CD4-positive, alpha-beta T cell treated with Interleukin-21 for 1 hour (primary cell): Measurements from ENCODE around the gene TYRP1.

Source experiments
- DNase-seq: peaks from one replicate; pipeline ENCODE4 v3.0.0-alpha.2; 2020

TYRP1 gene

DNA sequence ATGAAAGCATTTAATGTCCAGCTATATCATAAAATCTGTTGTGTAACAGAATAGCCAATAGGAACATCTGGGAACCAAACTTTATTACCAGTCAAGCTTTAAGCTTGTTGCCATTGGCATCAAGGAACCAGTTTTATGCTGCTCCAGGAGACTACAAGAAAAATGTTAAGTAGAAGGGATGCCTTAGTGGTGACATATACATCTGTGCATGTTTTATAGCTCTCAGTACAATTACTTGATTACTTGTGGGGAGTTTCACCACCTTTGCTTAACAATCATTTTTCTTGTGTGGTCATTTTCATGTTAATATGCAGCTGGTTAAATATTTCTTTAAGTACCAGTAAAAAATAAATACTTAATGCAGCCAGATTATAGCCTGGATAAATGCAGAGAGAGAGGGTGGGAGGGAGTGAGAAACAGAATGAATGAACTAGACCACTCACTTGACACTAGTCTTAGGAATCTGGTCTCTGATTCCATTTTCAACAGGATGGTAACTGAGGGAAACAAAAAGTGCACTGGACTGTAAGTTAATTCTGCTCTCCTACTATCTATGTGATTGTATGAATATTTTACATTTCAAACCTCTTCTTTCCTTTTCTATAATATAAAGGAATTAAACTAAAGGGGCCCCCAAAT lies 45.9 kb downstream of the TYRP1 start:
- no peak for DNase-seq

DNA sequence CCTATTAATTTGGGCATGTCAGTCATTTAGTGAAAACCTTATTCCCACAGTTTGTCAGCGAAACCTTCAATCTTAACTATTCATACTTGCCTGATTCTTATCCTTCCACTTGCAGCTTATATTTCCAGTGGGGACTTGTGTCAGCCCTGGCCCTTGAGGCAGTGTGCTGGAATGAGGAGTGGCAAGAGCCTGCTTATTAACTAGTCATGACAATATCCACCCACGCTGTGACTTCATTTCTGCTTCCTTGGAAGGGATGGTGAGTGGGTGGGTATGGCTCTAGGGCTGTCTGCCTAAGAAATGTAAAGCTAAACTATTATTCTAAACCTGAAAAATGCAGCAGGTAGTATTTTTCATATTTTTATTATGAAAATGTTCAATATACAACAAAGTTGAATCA lies 47.7 kb downstream of the TYRP1 start:
- no peak for DNase-seq

DNA sequence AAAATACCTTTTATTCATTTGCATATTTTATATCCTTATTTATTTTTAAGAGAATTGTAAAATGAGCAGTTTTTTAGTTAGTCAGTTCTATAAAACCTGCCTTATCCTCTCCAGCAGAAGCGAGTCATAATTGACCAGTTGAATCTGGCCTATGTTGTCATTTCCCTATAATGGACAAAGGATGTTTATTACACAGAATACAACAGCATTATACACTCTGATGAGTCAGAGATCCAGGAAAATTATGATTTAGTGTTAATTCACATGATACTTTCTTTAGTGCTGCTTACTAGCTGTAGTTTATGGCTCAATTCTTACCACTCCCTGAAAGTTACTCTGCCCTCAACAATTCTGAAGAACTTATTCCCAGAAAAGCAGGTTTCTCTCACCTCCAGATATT lies 54.8 kb downstream of the TYRP1 start:
- no peak for DNase-seq

DNA sequence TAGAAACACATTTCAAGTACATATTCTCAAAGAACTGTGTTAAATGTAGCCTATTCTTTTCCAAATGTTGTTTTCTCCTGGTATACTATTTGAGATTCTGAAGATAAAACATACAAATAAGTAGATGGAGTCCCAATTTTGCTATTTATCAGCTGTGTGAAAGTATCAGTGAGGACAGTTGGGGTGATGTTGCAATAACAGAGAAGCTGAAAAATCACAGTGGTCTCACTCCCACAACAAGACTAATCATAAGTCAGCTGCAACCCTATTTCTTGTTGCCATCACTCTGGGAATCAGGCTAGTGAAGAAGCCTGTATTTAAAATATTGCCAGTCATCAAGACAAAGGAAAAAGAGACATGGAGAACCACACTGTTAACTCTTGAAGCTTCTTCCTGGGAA lies 55.8 kb downstream of the TYRP1 start:
- DNase-seq: no peak

DNA sequence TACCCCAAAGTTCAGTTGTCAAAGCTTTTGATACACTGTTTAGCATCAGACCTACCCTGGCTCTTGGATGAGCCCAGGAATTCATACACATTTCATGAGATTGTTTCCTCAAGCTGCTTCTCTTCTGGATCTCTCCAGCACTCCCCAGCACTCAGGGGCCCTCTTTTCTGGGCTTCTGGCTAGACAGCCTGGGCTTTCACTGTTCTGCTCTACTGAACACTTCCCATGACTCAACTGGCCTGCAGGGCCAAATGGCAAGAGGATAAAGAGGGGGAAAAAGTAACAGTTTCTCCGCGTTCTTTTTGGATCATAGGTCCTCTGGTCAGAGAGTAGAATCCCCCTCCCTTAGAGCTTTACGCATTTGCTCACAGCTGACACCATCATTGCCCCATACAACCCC lies 60.7 kb downstream of the TYRP1 start:
- no peak for DNase-seq

DNA sequence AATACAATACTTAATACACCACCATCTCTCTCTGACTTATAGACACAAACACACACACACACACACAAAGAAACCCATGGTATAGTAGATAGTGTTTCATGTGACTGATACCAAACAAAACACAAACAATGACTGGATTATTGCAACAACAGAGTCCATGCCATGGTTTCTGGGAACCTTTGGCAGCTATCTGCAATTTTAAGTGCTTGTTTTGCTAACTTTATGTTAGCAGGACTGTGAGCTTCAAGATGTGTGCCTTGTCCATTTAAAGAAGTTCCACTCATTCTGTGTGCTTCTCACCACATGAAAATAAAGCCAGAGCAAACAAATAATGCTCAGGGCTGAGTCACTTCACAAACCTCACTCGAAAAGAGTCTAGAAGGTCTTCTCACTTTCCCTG lies 66.6 kb downstream of the TYRP1 start:
- no peak for DNase-seq
